IMR-90 (cell line): ENCODE measurements around the gene RGS3.

Experiments used
- CEBPB ChIP-seq: IDR thresholded peaks from 2 replicates; pipeline ENCODE4 v1.6.1; 2012; ENCODE audit warnings: low read depth, low read length, improper control_type of control experiment
- MAFK ChIP-seq: IDR thresholded peaks from 2 replicates; pipeline ENCODE4 v1.6.1; 2012; ENCODE audit warnings: low read depth, low read length, improper control_type of control experiment
- POLR2A ChIP-seq: IDR thresholded peaks from 2 replicates; pipeline ENCODE4 v1.6.1; 2012; ENCODE audit warnings: mild to moderate bottlenecking, low read depth, low read length
- RCOR1 ChIP-seq: IDR thresholded peaks from 2 replicates; pipeline ENCODE4 v1.6.1; 2012; ENCODE audit warnings: mild to moderate bottlenecking, low read length, improper control_type of control experiment; ENCODE audit not compliant: insufficient replicate concordance
- TF ChIP-seq, protein P1 (sequence below): conservative IDR thresholded peaks from 2 replicates; pipeline ENCODE4 v1.5.1; 2012; ENCODE audit warnings: mild to moderate bottlenecking, low read depth, low read length, improper control_type of control experiment

DNA sequence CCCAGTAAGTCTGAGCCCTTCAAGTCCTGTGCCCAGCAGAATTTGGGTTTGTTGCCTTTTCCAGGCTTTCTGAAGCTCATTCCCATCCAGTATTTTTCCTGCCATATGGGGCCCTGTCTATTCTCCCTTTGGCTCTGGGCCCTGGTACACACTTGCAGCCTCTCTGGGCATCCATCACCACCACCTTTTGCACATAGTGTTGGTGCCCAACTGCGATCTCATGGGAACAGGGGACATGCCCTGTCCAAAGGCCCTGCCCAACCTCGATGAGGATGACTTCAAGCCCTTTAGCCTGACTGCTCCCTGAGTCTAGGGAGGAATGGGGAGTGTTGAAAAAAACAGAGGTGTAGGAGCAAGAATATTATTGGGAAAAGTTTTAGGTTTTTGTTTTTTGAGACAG, 11.5 kb downstream of the RGS3 start:
- TF ChIP-seq MAFK (no peak), POLR2A (no peak), CEBPB (no peak), RCOR1 (no peak)
- TF ChIP-seq, protein P1, sequence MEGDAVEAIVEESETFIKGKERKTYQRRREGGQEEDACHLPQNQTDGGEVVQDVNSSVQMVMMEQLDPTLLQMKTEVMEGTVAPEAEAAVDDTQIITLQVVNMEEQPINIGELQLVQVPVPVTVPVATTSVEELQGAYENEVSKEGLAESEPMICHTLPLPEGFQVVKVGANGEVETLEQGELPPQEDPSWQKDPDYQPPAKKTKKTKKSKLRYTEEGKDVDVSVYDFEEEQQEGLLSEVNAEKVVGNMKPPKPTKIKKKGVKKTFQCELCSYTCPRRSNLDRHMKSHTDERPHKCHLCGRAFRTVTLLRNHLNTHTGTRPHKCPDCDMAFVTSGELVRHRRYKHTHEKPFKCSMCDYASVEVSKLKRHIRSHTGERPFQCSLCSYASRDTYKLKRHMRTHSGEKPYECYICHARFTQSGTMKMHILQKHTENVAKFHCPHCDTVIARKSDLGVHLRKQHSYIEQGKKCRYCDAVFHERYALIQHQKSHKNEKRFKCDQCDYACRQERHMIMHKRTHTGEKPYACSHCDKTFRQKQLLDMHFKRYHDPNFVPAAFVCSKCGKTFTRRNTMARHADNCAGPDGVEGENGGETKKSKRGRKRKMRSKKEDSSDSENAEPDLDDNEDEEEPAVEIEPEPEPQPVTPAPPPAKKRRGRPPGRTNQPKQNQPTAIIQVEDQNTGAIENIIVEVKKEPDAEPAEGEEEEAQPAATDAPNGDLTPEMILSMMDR, result no peak
